CD4-positive, alpha-beta T cell (primary cell): ENCODE measurements around the gene ZNF541. TPM values are rescaled to one million over a fixed set of nuclear protein-coding genes. Genes with fewer than 3 reads are reported as not detected.
A peak's percentile ranks its signal among the peaks of the same experiment; 100 is the strongest.

Source experiments
- ATAC-seq: fragments of 200-7000 bp; cut with Tn5 transposase; one replicate; pipeline ENCODE4 v1.10.0; 2022; ENCODE audit warnings: mild to moderate bottlenecking; ENCODE audit not compliant: poor library complexity
- CTCF ChIA-PET: fragments of 350-600 bp; sonication (Branson Sonifier 250); formaldehyde crosslinking; loops from one replicate; lab custom pipeline; 2021; ENCODE audit warnings: antibody characterized with exemption, inconsistent platforms; lab: Charles Lee
- POLR2A ChIA-PET: fragments of 350-600 bp; sonication (Branson Sonifier 250); formaldehyde crosslinking; loops from one replicate; lab custom pipeline; 2021; ENCODE audit warnings: antibody characterized with exemption, inconsistent platforms; lab: Charles Lee
- DNase-seq, 14 experiments: peaks; one replicate each; pipeline ENCODE4 v3.0.0-alpha.2; 2013 to 2020; ENCODE audit warnings: mixed read lengths in 2 of 14
- H3K27ac ChIP-seq, 2 donors: one replicate each; pipeline versions ENCODE4 v1.5.1 to v1.7.0; 2013; ENCODE audit warnings: low read length in 2 of 2, low read depth in 1 of 2, mild to moderate bottlenecking in 1 of 2
- H3K27me3 ChIP-seq, 2 experiments: 1 replicate in 1 of 2; 2 replicates in 1 of 2; pipeline versions ENCODE4 v1.6.1 to v1.7.0; 2013; ENCODE audit warnings: low read length in 2 of 2, control low read depth in 1 of 2, mild to moderate bottlenecking in 1 of 2, moderate library complexity in 1 of 2; ENCODE audit not compliant: insufficient read depth in 2 of 2, control insufficient read depth in 1 of 2
- H3K36me3 ChIP-seq: one replicate; pipeline ENCODE4 v1.6.1; 2013; ENCODE audit warnings: low read length, control low read depth; ENCODE audit not compliant: insufficient read depth
- H3K4me1 ChIP-seq: one replicate; pipeline ENCODE4 v1.6.1; 2013; ENCODE audit warnings: low read length, control low read depth; ENCODE audit not compliant: insufficient read depth
- H3K4me3 ChIP-seq: one replicate; pipeline ENCODE4 v1.5.1; 2013; ENCODE audit warnings: mild to moderate bottlenecking, low read length, moderate library complexity
- H3K9me3 ChIP-seq, 2 experiments: 1 replicate in 1 of 2; 2 replicates in 1 of 2; pipeline versions ENCODE4 v1.6.1 to v1.7.0; 2013; ENCODE audit warnings: low read length in 2 of 2, mild to moderate bottlenecking in 2 of 2, control low read depth in 1 of 2, moderate library complexity in 1 of 2; ENCODE audit not compliant: control insufficient read depth in 1 of 2, insufficient read depth in 1 of 2
- H3K27ac Mint-ChIP-seq: one replicate; pipeline ENCODE4 v1.8.0; 2020; ENCODE audit warnings: mixed read lengths
- H3K27me3 Mint-ChIP-seq: one replicate; pipeline ENCODE4 v1.8.0; 2021; ENCODE audit warnings: mixed read lengths
- H3K36me3 Mint-ChIP-seq: one replicate; pipeline ENCODE4 v1.8.0; 2021; ENCODE audit warnings: low read depth, mixed read lengths
- H3K4me1 Mint-ChIP-seq: one replicate; pipeline ENCODE4 v1.8.0; 2021; ENCODE audit warnings: low read depth, mixed read lengths
- H3K4me3 Mint-ChIP-seq: one replicate; pipeline ENCODE4 v1.8.0; 2020; ENCODE audit warnings: mild to moderate bottlenecking, mixed read lengths
- H3K9me3 Mint-ChIP-seq: one replicate; pipeline ENCODE4 v1.8.0; 2020; ENCODE audit warnings: mixed read lengths
- CTCF ChIP-seq: fragments of 200-600 bp; IDR thresholded peaks from one replicate; pipeline ENCODE4 v1.8.0; 2022; ENCODE audit warnings: antibody characterized with exemption, mild to moderate bottlenecking
- intact Hi-C, 2 experiments: fragments of 100-400 bp; cut with DNase I in 1 of 2; cut with micrococcal nuclease in 1 of 2; formaldehyde crosslinking; loops; one replicate each; pipeline versions ENCODE4 v1.15.1 to v1.9.0; 2023 to 2025; cut with DNase I, micrococcal nuclease
- total RNA-seq, 174 experiments: library from RNA in 2 of 174; stranded (reverse) in 2 of 174; gene quantifications; one replicate each; pipeline ENCODE4 v1.2.3 and lab custom pipeline; 2021 to 2026

ZNF541 gene
- total RNA-seq, 2 experiments from 2014 or later, result 0.81 to 0.88 TPM

GRCh38 chr19:47595944-47596343, 23.0 kb upstream of the ZNF541 start:
- CTCF ChIA-PET, result no interaction called here
- H3K36me3 Mint-ChIP-seq, result no peaks in the 10 kb centered on the region
- no peaks in the 10 kb centered on the region for H3K9me3 Mint-ChIP-seq
- Histone ChIP-seq H3K4me3 (no peak overlapping the region), H3K36me3 (no peaks in the 10 kb centered on the region), H3K4me1 (peaks cover 19% of the 10 kb centered on the region), H3K27ac (no peak overlapping the region), H3K27me3 (no peaks in the 10 kb centered on the region), H3K9me3 (no peaks in the 10 kb centered on the region)
- no peaks in the 10 kb centered on the region for H3K27me3 Mint-ChIP-seq
- POLR2A ChIA-PET, result interaction anchor here (1.1 kb wide), 1 partner anchor 13 kb away, joined by 3 read pairs; the partner anchor contains the start of gene BICRA
- peaks cover 20% of the 10 kb centered on the region for H3K4me1 Mint-ChIP-seq
- DNase-seq, result peak in 3 of 14 experiments; percentile 31 to 47 (median 32)
- no peak for TF ChIP-seq CTCF
- H3K4me3 Mint-ChIP-seq, result no peak overlapping the region
- no peak for ATAC-seq
- intact Hi-C loops, result no loop called here
- no peak overlapping the region for H3K27ac Mint-ChIP-seq

GRCh38 chr19:47593860-47594259, 20.9 kb upstream of the ZNF541 start:
- no peaks in the 10 kb centered on the region for H3K36me3 ChIP-seq
- Mint-ChIP-seq H3K9me3 (no peaks in the 10 kb centered on the region), H3K27ac (no peak overlapping the region), H3K4me3 (no peak overlapping the region), H3K36me3 (no peaks in the 10 kb centered on the region), H3K4me1 (peaks cover 8% of the 10 kb centered on the region), H3K27me3 (no peaks in the 10 kb centered on the region)
- CTCF ChIA-PET, result interaction anchor here (1.7 kb wide), 1 partner anchor 78 kb away, joined by 5 read pairs; the partner anchor contains the start of gene NAPA
- H3K9me3 ChIP-seq, result no peaks in the 10 kb centered on the region
- TF ChIP-seq CTCF, result no peak
- peaks cover 7% of the 10 kb centered on the region for H3K4me1 ChIP-seq
- ATAC-seq (no peak), DNase-seq (no peak)
- no peak overlapping the region for H3K27ac ChIP-seq
- intact Hi-C loops, result no loop called here
- no peaks in the 10 kb centered on the region for H3K27me3 ChIP-seq
- POLR2A ChIA-PET, result no interaction called here
- H3K4me3 ChIP-seq, result no peak overlapping the region

GRCh38 chr19:47589824-47590223, 16.9 kb upstream of the ZNF541 start:
- Histone ChIP-seq H3K27me3 (no peaks in the 10 kb centered on the region), H3K9me3 (peaks cover 5 to 17% of the 10 kb centered on the region in 2 experiments), H3K4me1 (no peaks in the 10 kb centered on the region), H3K4me3 (no peak overlapping the region), H3K36me3 (no peaks in the 10 kb centered on the region), H3K27ac (no peak overlapping the region)
- H3K4me1 Mint-ChIP-seq, result no peaks in the 10 kb centered on the region
- no peak overlapping the region for H3K4me3 Mint-ChIP-seq
- H3K27me3 Mint-ChIP-seq, result no peaks in the 10 kb centered on the region
- H3K27ac Mint-ChIP-seq, result no peak overlapping the region
- CTCF ChIA-PET, result no interaction called here
- DNase-seq (no peak), ATAC-seq (no peak)
- no peak for TF ChIP-seq CTCF
- H3K9me3 Mint-ChIP-seq, result no peaks in the 10 kb centered on the region
- intact Hi-C loops, result no loop called here
- H3K36me3 Mint-ChIP-seq, result no peaks in the 10 kb centered on the region
- POLR2A ChIA-PET, result no interaction called here
